ENCODE data around the gene ZRANB2.

ZRANB2 gene

DNA sequence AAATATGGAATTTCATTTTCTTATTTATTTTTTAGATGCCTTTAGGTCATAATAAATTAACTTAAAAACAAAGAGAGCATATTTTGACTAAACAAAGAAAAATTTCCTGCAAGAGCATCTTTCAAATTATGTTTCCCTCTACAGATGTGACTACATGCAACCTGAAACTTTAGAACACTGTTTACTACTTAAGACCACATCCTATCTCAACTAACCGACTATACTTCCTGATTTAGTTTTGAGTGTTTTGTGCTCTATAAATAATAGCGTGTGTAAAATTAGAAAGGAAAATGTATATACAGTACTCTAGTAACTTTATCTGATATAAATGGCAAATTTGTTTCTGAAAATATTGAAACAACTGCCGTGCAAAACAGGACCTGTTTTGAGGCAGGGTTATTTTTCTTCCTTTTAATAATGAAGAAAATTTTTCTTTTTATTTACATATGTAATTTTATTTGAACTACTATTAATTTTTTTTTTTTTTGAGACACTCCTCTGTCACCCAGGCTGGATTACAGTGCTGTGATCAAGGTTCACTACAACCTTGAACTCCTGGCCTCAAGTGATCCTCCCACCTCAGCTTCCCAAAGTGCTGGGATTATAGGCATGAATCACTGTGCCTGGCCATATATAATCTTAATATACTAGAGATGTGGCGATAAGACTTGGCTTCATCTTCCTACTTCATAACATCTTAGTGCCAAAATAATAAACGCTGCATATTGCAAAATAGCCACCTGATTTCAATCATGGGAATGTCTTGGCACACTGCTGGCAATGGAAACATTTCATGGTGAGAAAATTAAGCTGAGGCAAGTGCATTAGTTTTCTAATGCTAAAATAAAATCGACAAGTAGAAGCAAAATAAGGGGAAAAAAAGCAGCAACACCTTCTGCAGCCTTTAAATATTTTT is 12.3 kb downstream of the ZRANB2 start:
- no peak for DNase-seq (ENCODE audit: low read depth in 3 of 3)

DNA sequence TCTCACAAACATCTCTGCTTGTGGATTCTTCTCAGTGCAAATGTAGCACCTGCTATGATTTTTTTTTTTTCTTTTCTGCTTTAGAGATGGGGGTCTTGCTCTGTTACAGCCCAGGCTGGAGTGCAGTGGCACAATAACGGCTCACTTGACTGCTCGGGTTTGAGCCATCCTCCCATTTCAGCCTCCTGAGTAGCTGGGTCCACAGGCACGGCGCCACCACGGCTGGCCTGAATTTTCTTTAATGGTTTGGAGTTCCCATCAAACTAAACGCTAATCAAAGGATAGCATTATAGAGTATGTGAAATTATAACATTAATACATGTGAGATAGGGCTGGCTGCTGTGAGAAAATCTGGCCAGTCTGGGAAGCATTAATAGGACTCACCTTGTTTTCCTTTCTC is 26.0 kb downstream of the ZRANB2 start:
- DNase-seq (ENCODE audit: low read depth in 3 of 3), result no peak

DNA sequence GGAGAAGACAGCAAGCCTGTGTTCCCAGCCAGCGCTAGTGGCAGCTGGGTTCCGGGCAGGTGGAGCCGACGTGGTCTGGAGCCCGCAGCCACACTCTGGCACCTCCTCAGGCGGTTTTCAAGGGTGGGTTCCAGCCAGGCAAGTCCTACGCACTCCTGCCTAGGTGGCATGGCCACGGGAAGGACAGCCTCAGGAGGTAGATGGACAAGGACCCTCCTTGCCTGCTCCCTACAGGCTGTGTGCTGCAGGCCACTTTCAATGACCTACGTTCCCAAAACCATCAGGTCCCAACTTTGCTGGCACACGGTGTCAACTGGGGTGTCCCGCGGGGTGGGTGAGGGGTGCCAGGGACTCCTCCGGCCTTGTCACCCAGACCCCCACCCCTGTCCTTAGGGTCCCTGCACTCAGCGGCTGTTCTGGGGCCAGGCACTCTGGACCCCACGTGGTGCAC is 26.5 kb downstream of the ZRANB2 start:
- peak in 1 of 3 experiments; percentile 0 for DNase-seq (ENCODE audit: low read depth in 3 of 3)

DNA sequence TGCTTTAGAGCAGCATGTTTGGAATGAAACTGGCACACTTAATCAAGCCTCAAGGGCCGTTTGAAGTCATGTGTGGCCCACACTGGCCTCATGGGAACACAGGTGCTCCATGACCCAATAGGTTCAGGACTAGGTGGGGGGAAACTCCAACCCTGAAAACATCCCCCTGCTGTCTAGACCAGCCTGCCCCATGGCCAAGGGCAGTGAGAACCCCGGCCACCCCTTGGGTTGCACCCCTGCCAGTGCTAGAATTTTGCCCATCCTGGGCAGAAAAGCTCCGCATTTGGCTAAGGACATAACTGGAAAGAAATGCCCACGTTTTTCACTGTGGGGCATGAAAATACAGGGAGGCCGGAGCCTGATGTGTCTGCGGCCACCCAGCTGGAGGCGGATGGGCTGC is 27.1 kb downstream of the ZRANB2 start:
- DNase-seq (ENCODE audit: low read depth in 3 of 3), result no peak

DNA sequence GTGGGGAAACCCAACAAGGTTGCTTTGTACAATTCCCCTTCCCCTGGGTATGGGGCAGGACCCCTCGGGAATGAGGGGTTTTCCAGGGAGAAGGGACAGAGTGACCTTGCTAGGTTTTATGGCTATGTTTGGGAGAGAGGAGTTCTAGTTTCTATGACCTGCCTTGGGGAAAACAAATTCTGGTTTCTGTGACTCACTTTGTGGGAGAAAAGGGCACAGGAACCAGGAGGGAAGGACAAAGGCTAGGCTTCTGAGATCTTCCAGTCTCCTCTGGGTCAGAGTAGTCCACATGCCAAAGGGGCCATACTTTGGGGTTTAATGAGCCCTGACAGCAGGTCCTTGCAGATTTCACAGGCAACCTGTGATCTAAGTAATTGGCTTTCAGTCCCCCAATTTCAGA is 27.7 kb downstream of the ZRANB2 start:
- no peak for DNase-seq (ENCODE audit: low read depth in 3 of 3)

DNA sequence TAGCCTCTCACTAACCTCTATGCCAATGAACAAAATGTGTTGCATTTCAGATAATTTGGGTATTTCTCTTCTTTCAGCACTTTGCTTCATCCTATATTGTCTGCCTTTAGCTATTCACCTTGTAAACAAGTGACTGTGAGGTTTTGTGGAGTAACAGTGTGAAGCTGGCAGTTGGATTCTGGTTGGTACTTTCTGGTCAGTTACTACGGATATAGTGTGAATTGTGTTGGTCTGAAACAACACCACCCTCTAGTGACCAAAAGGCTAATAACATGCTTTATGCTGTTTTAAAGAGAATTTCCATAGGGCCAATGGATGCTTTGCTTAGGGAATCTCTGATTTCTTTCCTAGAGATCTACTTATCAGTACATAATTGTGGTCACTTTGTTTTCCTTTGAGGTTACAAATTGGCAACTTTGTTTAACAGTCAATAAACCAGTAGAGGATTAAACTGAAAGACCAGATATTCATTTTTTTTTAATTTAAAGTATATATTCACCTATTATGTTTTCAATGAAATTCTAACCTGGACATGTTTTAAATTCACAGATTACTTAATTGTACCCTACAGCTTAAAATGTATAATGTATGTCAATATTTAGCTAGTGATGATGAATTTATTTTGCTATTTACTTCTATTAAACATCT is 30.8 kb downstream of the ZRANB2 start:
- DNase-seq (ENCODE audit: low read depth in 3 of 3), result no peak

DNA sequence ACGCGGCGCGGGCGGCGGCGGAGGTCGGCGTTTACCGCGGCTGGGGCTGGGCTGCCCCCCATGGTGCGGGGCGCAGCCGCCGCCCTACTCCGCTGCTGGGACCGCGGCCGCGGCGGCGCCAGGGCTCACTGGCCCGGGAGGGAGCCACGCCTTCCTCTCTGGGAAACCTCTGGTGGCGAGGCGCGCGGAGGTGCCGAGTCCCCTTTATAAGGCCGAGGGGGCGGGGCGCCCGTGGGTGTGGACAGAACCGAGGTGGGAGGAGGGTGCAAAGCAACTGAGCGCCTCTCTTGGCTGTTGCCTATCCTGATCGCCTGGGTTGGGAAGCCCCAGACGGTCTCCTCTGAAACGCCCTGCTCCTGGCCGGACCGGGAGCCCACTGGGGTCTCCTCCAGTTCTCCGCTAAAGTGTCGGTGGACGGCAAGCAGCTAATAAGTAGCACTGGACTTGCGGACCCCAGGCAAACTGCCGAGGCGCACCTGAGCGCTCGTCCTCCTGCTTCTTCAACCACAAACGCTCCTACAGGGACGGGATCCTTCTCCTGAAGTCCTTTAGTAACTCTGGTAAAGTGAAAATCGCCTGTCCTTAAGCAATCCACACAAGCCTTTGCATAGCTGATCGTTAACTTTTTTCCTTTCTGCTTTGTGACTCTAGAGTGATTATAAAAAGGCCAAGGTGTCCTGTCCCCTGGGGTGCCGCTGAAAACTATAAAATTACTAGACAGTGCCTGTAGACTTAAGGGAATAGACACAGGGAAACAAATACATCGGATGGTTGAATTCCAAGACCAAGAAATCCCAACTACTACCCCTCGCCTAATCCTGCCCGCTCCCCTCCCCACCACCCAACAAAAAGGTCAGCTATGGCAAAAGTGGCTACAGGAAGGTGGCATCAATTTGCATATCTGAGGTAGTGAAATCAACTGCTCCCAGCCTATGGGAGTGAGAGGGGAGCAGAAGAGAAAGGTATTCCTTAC is 32.9 kb downstream of the ZRANB2 start, which contains the start of gene PTGER3:
Gene PTGER3, minus strand, starts transcription at position 182 of the 973 bp plus-strand sequence. CDS start 239 bp downstream, outside the sequence.
- peak in 2 of 3 experiments; percentile 20 to 44 for DNase-seq (ENCODE audit: low read depth in 3 of 3)

DNA sequence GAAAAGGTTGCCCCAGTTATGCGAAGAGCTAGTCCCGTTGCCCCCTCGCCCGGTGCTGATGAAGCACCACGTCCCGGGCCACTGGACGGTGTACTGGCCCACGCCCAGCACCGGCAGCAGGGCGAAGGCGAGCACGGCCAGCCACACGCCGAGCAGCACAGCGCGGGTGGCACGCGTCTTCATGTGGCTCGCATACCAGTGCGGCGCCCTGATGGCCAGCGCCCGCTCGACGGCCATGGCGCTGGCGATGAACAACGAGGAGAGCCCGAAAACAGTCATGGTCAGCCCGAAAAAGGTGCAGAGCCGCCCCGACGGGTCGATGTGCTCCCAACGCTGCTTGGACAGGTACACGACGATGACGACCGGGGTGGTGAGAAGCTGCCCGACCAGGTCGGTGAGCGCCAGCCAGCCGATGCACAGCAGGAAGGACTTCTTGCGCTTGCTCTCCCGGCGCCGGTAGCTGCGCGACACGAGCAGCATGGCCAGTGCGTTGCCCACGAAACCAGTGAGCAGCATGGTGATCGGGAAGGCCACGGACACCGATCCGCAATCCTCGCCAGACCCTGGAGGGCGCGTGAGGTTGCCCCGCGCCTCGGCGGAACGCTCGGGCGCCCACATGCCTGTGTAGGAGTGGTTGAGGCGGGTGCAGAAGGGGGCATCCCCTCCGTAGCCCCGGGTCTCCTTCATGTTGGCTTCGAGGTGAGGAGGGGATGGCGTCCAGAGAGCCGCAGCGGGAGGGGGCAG is 33.8 kb downstream of the ZRANB2 start:
- peak in 1 of 3 experiments; percentile 5 for DNase-seq (ENCODE audit: low read depth in 3 of 3)

DNA sequence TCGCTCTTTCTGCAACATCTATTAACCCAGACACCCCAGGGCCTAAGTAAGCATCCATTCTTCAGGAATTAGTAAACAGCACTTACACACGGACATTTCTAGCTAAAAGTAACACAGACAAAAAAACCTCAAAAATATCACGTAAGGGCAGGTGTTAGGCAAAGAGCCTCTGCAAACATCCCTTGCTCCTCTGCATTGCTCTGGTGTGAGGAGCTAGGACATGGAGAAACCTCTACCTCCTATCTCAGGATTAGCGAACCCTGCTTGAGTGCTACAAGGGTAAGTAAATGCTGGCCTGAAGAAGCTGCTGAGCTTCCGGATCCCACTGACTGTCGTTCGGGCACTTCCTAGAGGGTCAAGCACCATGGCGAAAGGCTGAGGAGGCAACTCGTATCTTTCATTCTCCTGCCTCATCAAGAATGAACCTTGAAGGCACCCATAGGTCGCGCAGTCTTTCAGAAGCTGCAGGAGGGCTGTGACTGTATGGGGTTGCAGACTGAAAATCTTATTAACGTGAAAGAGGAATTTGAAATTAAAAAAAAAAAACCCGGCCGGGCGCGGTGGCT is 35.3 kb downstream of the ZRANB2 start:
- no peak for DNase-seq (ENCODE audit: low read depth in 3 of 3)

DNA sequence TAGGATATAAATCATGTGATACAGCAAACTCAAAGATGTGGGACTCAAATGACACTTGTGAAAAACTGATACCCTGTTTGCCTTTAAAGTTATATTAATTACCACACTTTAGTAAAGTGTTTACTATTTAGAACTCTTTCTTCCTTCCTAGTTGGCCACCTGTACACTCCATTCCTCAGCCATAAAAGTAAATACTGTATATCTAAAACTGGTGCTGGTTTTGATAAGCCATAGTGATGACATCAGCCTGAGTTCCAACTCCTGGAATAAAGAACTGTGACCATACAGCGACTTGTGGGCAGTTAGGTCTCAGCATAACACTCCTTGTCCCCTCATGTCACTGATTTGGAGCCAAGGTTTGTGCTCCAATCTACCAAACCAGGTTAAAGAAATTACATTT is 36.0 kb downstream of the ZRANB2 start:
- DNase-seq (ENCODE audit: low read depth in 3 of 3), result no peak

DNA sequence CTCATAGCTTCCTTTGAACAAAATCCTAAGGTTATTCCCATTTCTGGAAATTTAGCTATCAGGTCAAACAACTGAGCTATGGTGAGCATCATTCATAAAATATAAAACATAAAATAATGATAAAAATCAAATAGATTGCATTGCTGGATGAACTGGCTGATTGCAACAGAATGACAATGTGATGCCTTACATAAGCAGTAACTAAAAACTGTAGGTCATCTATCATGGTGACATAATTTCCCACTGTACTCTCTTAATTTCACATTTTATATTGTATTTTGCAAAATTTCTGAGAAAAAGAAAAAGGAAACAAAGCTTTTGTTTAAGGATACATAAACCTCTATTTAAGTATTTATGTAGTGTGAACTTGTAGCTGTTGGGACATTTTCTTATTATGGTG is 37.8 kb downstream of the ZRANB2 start:
- no peak for DNase-seq (ENCODE audit: low read depth in 3 of 3)

DNA sequence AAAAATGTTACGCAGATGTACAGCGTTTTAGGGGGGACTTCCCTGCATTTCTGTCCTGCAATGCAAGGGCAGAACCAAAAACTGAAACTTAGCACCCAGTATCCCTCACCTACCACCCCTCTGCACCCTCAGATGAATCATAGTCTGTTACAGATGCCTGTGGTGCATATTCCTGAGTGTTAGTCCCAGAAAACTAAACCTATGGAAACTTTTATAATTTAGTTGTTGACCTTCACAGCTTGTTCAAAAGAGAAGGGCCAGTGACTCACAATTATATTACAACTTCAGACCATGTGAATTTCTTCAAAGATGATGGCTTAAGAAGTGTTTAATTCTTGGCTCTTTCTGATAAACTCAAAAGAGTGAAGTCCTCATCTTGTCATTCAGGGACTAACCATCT is 39.0 kb downstream of the ZRANB2 start:
- DNase-seq (ENCODE audit: low read depth in 3 of 3), result no peak

DNA sequence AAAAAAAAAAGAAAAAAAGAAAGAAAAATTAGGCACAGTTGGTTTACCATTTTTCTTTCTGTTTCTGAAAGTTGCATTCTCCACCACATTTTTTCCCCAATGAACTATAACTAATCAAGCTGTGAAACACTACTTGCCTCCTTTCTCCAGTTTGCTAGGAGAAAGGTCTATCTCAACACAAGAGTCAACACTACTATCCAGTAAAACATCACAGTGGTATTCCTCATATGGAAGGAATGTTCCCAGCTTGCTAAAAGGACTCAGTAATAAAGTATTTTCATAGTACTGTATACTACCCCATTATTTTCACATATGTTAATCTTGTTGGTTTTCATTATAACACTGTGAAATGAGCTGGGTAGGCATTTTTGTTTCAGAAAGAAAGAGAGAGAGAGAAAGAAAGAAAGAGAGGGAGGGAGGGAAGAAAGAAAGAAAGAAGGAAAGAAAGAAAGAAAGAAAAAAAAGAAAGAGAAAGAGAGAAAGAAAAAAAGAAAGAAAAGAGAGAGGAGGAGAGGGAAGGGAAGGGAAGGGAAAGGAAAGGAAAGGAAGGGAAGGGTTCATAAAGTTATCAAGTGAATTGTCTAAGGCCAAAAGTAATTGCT is 41.1 kb downstream of the ZRANB2 start:
- no peak for DNase-seq (ENCODE audit: low read depth in 3 of 3)

DNA sequence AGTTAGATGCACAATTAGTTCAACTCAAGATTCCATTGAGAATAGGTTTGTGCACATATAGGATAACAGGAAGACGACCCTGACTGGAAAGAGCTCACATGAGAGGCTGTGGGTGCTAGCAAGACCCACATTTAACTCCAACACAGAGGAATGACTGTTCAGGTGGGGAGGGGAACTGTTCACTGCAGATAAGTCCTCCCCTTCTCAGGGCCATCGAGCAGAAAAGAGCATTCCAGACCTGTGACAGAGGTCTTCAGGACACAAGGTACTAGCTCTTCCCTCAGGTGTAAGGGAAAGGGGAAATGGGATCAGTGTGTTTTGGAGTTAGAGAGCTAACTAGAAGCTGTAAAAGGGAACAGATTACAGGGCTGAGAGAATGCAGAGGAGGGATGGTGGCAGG is 41.9 kb downstream of the ZRANB2 start:
- no peak for DNase-seq (ENCODE audit: low read depth in 3 of 3)

DNA sequence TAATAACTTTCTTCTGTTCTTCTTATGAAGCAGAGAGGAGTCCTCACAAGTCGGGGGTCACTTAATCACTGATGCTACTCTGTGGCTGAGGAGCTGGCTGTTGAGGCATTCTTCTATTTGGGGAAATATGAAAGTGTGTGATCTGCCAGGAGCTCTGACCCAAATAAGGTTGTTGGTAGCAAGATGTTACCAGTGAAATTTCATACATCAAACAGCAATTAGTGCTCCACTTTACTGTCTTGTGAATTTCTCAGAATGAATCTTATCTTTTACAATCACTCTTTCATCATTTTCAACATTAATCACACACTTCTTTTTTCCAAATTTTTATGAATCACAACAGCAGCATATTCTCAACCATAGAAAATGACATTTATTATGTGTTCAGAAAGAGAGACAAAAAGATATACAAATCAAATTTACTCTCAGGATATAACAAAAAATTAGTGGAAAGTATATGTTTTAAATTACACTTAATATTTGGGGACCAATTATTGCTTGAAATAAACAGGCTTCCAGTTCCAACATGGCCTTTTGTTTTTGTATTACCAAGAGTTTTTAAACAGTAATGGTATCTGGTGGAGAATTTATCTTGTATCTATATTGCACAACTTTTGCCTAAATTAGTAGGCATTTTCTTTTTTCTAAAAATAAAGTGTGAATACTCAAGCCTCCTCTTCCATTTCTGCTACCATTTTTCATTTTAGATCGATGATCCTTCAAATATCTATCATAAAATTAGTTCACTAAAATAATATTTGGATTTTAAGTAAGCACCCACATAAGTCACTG is 42.8 kb downstream of the ZRANB2 start:
- DNase-seq (ENCODE audit: low read depth in 3 of 3), result no peak

DNA sequence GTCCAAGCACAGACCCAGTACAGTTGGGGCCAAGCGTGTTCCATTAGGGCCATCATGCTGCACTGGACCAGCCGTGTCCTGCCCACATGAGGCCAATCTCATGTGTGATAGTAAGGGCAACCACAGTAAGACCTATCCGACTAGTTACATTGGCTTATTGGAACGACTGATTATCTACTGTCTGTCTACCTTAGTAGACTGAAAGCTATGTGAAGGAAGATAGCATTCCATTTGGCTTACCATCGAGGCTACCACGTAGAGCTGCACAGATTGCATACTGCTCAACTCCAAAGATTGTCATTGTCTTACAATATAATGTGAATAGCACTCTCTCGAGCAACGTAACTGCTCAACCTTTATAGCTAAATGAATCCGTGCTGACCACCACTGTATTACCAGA is 43.8 kb downstream of the ZRANB2 start:
- no peak for DNase-seq (ENCODE audit: low read depth in 3 of 3)

DNA sequence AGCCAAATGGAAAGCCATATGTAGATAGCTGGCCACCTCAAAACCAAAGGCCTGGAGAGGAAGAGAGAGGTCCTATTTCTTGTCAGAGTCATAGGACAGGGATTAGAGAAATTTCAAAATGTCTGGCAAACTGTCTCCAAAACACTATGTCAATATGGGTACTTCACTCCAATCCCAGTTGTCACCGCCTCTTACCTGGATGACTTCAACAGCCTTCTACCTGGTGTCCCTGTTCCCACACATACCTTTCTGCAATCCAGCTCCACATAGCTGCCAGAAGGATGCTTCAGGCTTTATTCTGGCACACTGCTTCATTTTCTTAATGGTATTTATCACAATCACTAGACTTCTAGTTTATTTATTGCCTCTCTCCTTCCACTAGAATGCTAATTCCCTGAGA is 47.7 kb downstream of the ZRANB2 start:
- DNase-seq (ENCODE audit: low read depth in 3 of 3), result no peak

DNA sequence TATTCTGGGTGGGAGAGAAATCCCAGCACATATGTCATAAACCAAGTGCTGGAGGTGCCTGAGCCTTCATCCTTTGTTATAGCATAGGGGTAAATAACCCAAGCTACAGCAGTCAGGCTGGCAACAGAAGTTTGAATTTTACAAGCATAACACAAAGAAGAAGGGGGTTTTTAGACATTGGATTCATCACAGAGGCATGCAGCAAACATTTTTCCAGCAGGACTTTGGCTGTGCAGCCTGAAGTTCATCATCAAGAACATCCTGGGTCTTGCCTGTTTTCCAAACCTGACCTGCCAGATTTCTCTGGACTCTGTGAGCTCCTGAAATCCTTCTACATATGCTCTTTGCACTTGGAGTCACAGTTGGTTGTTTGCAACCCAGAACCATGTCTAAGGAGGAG is 49.4 kb downstream of the ZRANB2 start:
- DNase-seq (ENCODE audit: low read depth in 3 of 3), result no peak

DNA sequence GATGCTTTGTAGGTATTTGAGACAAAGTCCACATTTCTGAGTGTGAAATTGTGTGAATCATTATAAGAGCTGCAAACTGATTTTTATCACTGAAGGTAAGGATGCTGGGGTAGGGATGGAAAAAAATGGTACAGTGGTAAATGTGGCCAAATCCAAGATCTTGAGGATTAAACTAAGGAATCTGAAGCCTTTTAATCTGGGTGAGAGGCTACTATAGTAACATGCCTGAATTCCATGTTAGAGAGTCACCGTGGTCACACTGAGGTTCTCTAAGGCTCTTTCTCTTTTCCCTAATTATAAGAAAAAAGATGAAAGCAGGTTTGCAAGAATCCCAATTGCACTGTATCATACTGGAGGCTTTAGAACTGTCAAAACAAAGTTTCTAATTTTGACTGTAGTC is 50.8 kb downstream of the ZRANB2 start:
- DNase-seq (ENCODE audit: low read depth in 3 of 3), result no peak

DNA sequence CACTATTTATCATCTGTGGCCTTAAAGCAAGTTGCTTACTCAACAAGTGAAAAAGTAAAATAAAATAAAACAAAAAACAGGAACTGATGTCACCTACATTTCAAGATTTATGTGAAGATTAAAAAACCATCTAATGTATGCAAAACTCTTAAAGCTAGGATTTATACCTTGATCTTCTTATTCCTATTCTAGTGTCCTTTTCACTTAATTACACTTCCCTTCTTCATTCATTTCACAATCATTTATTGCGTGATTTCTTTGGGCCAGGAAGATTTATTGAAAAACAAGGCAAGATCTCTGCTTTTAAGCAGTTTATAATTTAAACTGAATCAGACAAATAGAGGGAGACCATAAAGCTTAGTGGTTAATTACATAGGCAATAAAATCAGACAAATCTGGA is 51.9 kb downstream of the ZRANB2 start:
- DNase-seq (ENCODE audit: low read depth in 3 of 3), result no peak
